PC-9 (cell line): Measurements from ENCODE around the gene ZMYND11. TPM values are rescaled to one million over a fixed set of nuclear protein-coding genes. Genes with fewer than 3 reads are reported as not detected.

Source experiments
- BruUV-seq: library from RNA; stranded (reverse); fragments of 400-500 nt; replicated peaks from 2 replicates; lab custom pipeline; 2021; lab: Mats Ljungman, UMichigan
- CTCF ChIA-PET: fragments of 300-600 bp; sonication (Branson Sonifier 250); formaldehyde crosslinking; loops from one replicate; lab custom pipeline; 2022; ENCODE audit warnings: antibody characterized with exemption; lab: Charles Lee
- POLR2A ChIA-PET: fragments of 300-600 bp; sonication (Branson Sonifier 250); formaldehyde crosslinking; loops from one replicate; lab custom pipeline; 2022; ENCODE audit warnings: antibody characterized with exemption; ENCODE audit not compliant: unreplicated experiment; lab: Charles Lee
- DNase-seq, 2 experiments: peaks; one replicate each; pipeline versions ENCODE4 v3.0.0 to v3.0.0-alpha.2; 2015 to 2022; ENCODE audit warnings: mixed read lengths in 1 of 2
- H2AFZ ChIP-seq: fragments of 200-600 bp; sonication (generic); 2 replicates; pipeline ENCODE4 v1.8.1; 2017; ENCODE audit warnings: antibody characterized with exemption
- H3F3A ChIP-seq: fragments of 200-600 bp; sonication (generic); 2 replicates; pipeline ENCODE4 v1.8.1; 2017; ENCODE audit warnings: antibody characterized with exemption, mild to moderate bottlenecking, low read depth; ENCODE audit not compliant: insufficient read depth
- H3K27ac ChIP-seq: fragments of 200-600 bp; sonication (generic); 2 replicates; pipeline ENCODE4 v1.6.1; 2016; ENCODE audit warnings: mixed run types
- H3K27me3 ChIP-seq: fragments of 200-600 bp; sonication (generic); 2 replicates; pipeline ENCODE4 v1.6.1; 2016; ENCODE audit warnings: low read depth, mixed run types; ENCODE audit not compliant: insufficient read depth
- H3K36me3 ChIP-seq: fragments of 200-600 bp; sonication (generic); 2 replicates; pipeline ENCODE4 v1.6.1; 2016; ENCODE audit warnings: low read depth, mixed run types
- H3K4me1 ChIP-seq: fragments of 200-600 bp; sonication (generic); replicated peaks from 2 replicates; pipeline ENCODE4 v1.6.1; 2016; ENCODE audit warnings: mixed run types; ENCODE audit not compliant: insufficient read depth
- H3K4me2 ChIP-seq: fragments of 200-600 bp; sonication (generic); 2 replicates; pipeline ENCODE4 v1.6.1; 2017; ENCODE audit warnings: mixed run types
- H3K4me3 ChIP-seq: fragments of 200-600 bp; sonication (generic); 2 replicates; pipeline ENCODE4 v1.6.1; 2016; ENCODE audit warnings: mixed run types
- H3K79me2 ChIP-seq: fragments of 200-600 bp; sonication (generic); 2 replicates; pipeline ENCODE4 v1.6.1; 2017; ENCODE audit warnings: low read depth, mixed run types
- H3K9me2 ChIP-seq: fragments of 200-600 bp; sonication (generic); 2 replicates; pipeline ENCODE4 v1.8.1; 2017; ENCODE audit warnings: mild to moderate bottlenecking; ENCODE audit not compliant: insufficient read depth
- H3K9me3 ChIP-seq: fragments of 200-600 bp; sonication (generic); 2 replicates; pipeline ENCODE4 v1.8.1; 2016; ENCODE audit warnings: low read depth; ENCODE audit not compliant: insufficient read depth
- H4K20me1 ChIP-seq: fragments of 200-600 bp; sonication (generic); 2 replicates; pipeline ENCODE4 v1.8.1; 2017; ENCODE audit not compliant: insufficient read depth
- EZH2 ChIP-seq: fragments of 200-600 bp; sonication (generic); IDR thresholded peaks from 2 replicates; pipeline ENCODE4 v1.8.0; 2017; ENCODE audit warnings: antibody characterized with exemption, low read depth
- intact Hi-C: fragments of 100-400 bp; cut with micrococcal nuclease; formaldehyde crosslinking; loops from one replicate; pipeline ENCODE4 v1.10.0; 2022; ENCODE audit not compliant: unreplicated experiment
- total RNA-seq: library from RNA; stranded (reverse); gene quantifications from 2 replicates; pipeline ENCODE4 v1.2.3, GENCODE V29; 2021
- TF ChIP-seq, protein P1 (sequence below): fragments of 200-600 bp; sonication (generic); conservative IDR thresholded peaks from 2 replicates; pipeline ENCODE4 v1.6.1; 2017; ENCODE audit warnings: mixed run types, antibody characterized with exemption, mild to moderate bottlenecking, moderate library complexity

Gene ZMYND11
- total RNA-seq, 1 experiment from 2014 or later = 51.7 TPM

DNA sequence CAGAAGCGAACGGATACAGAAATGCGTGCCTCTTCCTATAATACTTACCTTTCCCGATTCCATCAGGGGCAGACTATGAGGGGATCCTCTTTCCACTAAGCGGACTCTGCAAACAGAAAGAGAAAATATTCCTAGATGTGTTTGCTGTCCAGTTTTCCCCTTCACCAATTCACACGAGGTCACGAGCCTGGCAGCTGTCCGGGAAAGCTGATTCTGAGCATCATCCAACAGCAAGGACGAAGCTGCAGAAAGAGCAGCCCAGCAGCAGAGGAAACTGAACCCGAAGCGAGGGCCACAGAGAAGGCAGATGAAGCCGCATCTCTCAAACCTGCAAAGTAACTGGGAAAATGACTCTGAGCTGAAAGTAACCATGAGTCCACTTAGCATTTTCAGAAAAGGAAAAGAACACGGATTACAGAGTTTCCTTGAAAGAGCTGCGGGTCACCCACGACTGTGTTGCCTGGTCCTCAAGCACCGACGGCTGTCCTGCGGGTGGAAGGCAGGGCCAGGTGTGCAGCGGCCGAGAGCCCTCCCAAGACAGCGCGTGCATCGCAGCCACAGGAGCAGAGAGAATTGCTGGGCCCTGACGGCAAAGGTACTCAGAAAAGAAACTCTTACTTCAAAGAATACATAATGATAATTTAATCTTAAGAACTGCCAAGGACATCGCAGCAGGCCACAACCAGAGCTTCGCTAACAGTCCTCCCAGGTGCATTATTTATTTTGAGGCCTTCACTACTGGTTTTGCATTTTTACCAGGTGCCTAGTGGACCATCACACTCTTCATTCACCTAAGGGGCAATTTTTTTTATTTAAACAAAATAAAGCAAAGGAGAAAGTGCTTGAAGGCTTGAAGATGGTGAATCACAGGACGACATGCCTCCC is 153.3 kb downstream of the ZMYND11 start:
- no peak overlapping the region for H3K4me2 ChIP-seq
- H3K79me2 ChIP-seq = no peaks in the 10 kb centered on the region
- intact Hi-C loops = no loop called here

DNA sequence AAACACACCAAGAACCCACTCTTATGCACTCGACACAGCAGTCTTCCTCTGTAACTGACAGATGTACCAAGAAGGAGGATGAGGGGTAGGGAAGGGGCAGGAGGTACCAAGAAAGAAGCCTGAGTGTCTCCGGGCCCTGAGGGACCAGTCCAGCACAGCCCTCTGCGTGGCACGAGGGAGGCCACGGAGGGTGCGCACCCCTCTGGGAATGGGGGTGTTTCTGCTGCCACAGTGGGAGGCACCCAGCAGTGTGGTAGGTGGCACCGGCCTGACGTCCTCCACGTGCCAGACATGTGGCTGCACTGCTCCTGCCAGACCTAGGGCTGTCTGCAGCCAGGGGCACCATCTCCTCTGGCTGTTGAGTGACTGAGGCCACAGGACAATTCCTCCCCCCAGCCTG is 154.3 kb downstream of the ZMYND11 start:
- no TSS peak for BruUV-seq
- TF ChIP-seq, protein P1, sequence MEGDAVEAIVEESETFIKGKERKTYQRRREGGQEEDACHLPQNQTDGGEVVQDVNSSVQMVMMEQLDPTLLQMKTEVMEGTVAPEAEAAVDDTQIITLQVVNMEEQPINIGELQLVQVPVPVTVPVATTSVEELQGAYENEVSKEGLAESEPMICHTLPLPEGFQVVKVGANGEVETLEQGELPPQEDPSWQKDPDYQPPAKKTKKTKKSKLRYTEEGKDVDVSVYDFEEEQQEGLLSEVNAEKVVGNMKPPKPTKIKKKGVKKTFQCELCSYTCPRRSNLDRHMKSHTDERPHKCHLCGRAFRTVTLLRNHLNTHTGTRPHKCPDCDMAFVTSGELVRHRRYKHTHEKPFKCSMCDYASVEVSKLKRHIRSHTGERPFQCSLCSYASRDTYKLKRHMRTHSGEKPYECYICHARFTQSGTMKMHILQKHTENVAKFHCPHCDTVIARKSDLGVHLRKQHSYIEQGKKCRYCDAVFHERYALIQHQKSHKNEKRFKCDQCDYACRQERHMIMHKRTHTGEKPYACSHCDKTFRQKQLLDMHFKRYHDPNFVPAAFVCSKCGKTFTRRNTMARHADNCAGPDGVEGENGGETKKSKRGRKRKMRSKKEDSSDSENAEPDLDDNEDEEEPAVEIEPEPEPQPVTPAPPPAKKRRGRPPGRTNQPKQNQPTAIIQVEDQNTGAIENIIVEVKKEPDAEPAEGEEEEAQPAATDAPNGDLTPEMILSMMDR = no peak
- no peak for TF ChIP-seq EZH2
- Histone ChIP-seq H3K4me1 (no peaks in the 10 kb centered on the region), H3K4me2 (no peak overlapping the region), H2AFZ (no peak overlapping the region), H3F3A (no peaks in the 10 kb centered on the region), H4K20me1 (no peaks in the 10 kb centered on the region), H3K36me3 (no peaks in the 10 kb centered on the region), H3K27ac (no peak overlapping the region), H3K27me3 (peaks cover 82% of the 10 kb centered on the region), H3K79me2 (no peaks in the 10 kb centered on the region), H3K9me2 (no peaks in the 10 kb centered on the region), H3K9me3 (no peaks in the 10 kb centered on the region), H3K4me3 (no peak overlapping the region)
- intact Hi-C loops = no loop called here
- no peak for DNase-seq
- CTCF ChIA-PET = no interaction called here
- POLR2A ChIA-PET = no interaction called here

More for the DNA sequence above, 153.3 kb downstream of the ZMYND11 start:
- H3K9me2 ChIP-seq = no peaks in the 10 kb centered on the region
- no peak overlapping the region for H3K27ac ChIP-seq
- BruUV-seq = no TSS peak
- DNase-seq = no peak
- ChIA-PET CTCF (no interaction called here), POLR2A (interaction anchor here (0.7 kb wide), 1 partner anchor 42 kb away, joined by 6 read pairs; no protein-coding TSS in a partner anchor)
- H3K4me1 ChIP-seq = no peaks in the 10 kb centered on the region
- H3K9me3 ChIP-seq = no peaks in the 10 kb centered on the region
- no peaks in the 10 kb centered on the region for H3K36me3 ChIP-seq
- no peak overlapping the region for H2AFZ ChIP-seq
- H3K4me3 ChIP-seq = no peak overlapping the region
- H4K20me1 ChIP-seq = no peaks in the 10 kb centered on the region
- peaks cover 83% of the 10 kb centered on the region for H3K27me3 ChIP-seq
- no peaks in the 10 kb centered on the region for H3F3A ChIP-seq
- TF ChIP-seq EZH2 = no peak
- TF ChIP-seq, protein P1 = no peak

DNA sequence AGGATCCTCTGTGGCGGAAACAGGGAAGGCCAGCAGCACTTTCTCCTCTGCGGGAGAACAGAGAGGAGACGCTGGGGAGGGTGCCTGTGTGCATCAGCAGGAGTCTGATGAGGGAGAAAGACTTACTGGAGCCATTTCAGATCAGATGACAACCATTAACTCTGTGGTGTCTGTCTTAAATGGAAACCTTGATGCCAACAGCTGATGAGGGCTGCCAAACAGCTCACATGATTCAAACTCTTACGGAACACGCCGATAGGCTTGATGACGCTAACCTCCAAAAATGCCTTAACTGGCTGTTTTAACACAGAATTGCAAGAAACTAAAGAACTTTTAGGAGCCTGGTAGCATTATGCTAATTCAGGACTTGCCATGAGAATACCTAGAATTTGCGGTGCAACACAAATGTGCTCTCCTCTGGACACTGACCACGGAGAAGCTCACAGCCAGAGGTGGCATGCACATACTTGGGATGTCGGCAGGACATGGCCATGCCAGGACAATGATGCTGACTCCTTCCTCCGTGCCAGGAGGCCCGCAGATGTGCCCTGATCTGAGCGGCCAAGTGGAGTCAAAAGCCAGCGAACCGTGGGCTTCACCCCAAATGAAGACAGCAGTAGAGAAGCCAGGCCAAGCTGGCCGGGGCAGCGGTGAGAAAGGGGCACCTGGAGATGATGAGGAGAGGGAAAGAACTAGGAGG is 154.9 kb downstream of the ZMYND11 start:
- H3K36me3 ChIP-seq = no peaks in the 10 kb centered on the region
- no peaks in the 10 kb centered on the region for H3K9me3 ChIP-seq
- peaks cover 82% of the 10 kb centered on the region for H3K27me3 ChIP-seq
- no peaks in the 10 kb centered on the region for H3K9me2 ChIP-seq
- H3K27ac ChIP-seq = no peak overlapping the region
- H3K4me2 ChIP-seq = no peak overlapping the region
- H3K4me3 ChIP-seq = no peak overlapping the region
- BruUV-seq = no TSS peak
- CTCF ChIA-PET = no interaction called here
- H2AFZ ChIP-seq = no peak overlapping the region
- H3K79me2 ChIP-seq = no peaks in the 10 kb centered on the region
- TF ChIP-seq, protein P1 = no peak
- TF ChIP-seq EZH2 = no peak
- H3F3A ChIP-seq = no peaks in the 10 kb centered on the region
- H3K4me1 ChIP-seq = no peaks in the 10 kb centered on the region
- no peaks in the 10 kb centered on the region for H4K20me1 ChIP-seq
- DNase-seq = no peak
- intact Hi-C loops = no loop called here
- POLR2A ChIA-PET = no interaction called here
